Right lung (tissue), 5 donors: Measurements from ENCODE around the gene PPP1R27. TPM values are rescaled to one million over a fixed set of nuclear protein-coding genes. Genes with fewer than 3 reads are reported as not detected.

Experiments used
- DNase-seq, 2 donors: peaks; one replicate each; pipeline ENCODE4 v3.0.0-alpha.2; 2013
- polyA plus RNA-seq, 5 donors: library from polyadenylated mRNA; unstranded; fragments of 120-200 nt; gene quantifications; one replicate each; pipeline versions ENCODE4 v1.2.1 to v1.2.3, GENCODE V29; 2013; ENCODE audit warnings: inconsistent platforms in 1 of 5, low replicate concordance in 1 of 5; ENCODE audit not compliant: insufficient read length in 5 of 5, insufficient read depth in 1 of 5

Gene PPP1R27
- polyA plus RNA-seq, 5 donors: 0.11 to 1.7 (median 0.15) TPM

DNA sequence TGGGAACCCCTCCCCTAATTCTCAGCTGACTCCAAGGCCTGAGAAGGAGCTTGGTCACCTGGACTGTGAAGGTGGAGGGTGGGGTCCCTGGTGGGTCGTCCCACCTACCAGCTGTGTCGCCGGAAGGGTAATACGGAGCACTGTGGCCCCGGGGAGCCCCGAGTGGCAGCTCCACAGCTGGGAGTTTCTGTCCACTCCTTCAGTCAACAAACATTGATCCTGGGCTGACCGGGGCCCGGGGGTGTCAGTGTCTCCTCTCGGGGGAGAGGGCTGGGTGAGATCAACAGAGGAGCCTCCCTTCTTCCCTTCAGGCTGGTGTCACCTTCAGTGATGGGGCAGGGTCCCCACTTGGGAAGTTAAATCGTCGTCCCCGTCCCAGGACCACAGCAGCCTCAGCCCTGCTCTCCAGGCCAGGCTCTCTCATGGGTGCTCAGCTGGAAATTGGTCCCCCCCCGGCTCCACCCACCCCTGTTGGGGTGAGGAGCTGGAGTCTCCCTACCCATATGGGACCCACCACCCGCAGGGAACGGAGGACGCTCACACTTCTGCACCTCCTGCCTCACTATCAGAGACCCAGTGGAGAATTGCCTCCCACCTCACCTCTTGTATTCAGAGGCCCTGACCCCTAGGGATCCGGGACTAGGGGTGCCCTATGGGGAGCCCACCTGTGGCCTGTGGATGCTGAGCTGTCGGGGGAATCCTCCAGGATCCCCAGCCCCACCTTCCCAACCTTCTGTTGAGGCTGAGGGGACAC, 29.0 kb downstream of the PPP1R27 start:
- DNase-seq: no peak

DNA sequence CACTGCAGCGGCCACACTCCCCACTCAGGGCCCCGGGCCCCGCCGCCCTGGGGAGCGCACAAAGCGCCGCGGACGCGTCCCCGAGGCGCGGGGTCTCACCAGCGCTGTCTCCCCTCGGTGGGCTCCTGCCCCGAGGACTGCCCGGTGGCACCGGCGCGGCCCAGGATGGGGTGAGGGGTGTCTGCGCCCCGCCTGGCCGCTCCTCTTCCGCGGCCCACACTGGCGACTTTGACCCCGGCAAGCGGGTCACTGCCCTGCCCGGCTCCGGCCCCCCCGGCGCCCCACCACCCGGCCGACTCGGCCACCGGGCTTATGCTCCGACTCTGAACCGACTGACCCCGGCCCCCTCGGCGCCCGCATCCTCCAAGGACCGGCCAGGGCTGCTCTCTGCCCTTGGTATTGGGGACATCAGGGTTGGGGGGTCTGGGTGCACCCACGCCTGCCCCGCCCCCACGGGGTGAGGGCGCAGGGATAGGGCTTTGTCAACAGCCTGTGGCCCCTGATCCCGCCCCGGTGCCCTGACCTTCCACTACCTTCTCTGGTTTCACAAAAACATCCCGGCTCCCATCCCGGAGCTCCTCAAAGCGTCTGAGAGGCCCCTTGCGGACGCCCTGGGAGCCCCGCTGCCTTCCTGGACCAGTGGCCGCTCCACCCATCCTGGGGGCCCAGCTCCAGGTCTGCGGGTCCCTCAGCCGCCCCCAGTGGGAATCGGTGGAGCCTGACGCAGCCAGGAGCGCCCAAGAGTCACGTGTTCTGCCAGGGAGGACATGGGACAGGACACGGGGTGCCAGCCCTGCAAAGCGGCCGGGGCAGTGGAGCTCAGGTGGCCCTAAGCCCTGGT, 30.1 kb downstream of the PPP1R27 start:
- DNase-seq: no peak

DNA sequence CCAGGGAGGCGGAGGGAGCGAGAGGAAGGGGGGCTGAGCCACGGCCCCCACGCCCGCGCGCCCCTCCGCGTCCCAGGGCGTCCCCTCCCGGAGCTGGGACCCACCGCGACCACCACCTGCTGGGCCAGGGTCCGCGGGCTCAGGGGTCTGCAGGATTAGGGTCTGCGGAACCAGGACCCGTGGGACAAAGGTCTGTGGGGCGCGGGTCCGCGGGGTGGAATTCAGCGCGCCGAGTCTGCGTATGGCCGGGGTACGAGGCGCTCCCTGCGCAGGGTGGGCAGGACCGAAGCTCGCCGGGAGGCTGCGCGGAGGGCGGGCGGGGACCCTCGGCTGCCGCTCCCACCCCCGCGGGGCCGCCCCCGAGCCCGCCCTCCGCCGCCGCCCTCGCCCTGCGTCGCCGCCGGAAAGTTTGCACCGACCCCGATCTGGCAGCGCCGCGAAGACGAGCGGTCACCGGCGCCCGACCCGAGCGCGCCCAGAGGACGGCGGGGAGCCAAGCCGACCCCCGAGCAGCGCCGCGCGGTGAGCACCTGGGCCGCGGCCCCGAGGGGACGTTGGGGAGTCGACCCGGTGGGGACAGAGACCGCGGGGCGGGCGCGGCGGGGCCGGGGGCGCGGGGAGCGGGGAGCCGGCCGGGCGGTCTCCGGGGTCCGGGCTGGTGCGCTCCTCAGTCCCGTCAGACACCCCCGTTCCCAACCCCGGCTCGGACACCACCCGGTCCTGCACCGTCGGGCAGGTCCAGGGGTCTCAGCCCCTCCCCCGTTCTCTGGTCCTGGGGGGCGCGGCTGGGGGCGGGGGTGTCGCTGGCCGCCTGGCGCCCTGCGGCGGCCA, 30.9 kb downstream of the PPP1R27 start, which contains the start of gene GCGR:
TSS of gene GCGR (plus strand) at position 423 of the 831 bp plus-strand sequence. CDS start 4,869 bp downstream, outside the sequence.
- no peak for DNase-seq

DNA sequence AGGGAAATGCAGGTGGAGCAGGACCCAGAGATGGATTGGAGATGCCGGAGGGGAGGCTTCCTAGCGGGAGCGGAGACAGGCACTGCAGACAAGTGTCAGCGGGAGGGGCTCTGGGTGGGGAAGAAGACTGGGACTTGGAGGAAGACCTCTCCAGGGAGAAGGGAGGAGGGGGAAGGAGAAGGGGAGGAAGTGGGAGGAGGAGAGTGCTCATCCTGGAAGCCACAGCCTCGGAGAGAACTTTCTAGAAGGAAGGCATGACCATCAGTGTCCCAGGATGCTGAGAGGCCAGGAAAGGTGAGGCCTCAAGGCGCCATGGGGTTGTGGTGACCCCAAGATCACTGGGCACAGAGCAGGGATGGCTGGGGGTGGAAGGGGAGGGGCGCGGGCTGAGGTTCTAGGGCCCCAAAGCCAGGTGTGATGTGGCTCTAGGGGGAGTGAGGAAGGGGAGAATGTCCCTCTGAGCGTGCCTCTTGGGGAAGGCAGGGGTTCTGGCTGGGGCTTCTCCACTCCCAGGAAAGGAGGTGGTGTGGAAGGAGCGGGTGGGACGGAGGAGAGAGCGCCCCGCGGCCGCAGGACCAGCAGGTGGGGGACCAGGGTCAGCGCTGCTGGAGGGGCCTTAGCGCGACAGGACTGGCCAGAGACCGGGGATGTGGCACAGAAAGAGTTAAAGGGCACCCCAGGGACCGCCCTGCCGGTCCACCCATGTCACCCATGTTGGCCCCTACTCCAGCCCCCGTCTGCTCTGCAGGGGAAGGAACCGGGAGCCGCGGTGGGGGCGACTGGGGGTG, 31.8 kb downstream of the PPP1R27 start:
- no peak for DNase-seq

DNA sequence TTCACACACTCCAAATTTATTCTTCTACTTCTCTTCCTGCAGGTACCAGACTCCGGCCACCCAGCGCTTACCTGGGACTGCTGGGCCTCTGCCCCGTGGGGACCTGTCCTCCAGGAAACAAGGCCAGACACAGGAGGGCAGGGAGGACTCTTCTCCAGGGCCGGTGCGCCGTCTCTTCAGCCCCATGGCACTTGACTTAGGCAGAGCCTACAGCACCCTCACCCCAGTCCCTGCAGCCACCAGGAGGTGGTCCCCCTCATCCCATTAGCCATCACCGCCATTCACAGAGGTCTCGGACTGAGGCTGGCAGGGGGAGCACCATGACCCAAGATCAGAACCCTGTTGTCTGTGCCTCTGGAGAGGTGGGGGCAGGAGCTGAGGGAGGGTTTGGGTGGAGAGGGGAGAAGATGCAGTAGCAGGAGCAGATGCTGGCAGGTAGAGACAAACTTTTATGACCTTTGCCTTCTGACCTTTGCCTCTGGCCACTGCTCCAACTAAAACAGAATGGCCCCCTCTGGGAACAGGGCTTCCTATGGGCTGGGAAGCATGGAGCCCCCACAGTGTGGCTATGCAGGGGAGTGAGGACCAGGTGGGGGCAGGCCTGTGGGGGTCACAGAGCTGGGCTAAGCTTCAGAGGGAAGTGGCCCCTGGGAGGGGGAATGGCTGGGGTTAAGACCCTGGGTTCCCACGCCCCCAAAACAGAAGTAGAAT, 32.6 kb downstream of the PPP1R27 start:
- no peak for DNase-seq

DNA sequence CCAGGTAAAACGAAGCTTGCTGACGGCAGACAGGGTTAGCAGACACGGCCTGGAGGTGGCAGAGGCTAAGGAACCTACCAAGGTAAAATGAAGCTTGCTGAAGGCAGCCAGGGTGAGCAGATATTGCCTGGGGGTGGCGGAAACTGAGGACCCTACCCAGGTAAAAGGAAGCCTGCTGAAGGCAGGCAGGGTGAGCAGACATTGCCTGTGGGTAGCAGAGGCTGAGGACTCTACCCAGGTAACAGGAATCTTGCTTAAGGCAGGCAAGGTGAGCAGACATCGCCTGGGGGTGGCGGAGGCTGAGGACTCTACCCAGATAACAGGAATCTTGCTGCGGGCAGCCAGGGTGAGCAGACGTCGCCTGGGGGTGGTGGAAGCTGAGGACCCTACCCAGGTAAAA, 33.5 kb downstream of the PPP1R27 start:
- DNase-seq: no peak

DNA sequence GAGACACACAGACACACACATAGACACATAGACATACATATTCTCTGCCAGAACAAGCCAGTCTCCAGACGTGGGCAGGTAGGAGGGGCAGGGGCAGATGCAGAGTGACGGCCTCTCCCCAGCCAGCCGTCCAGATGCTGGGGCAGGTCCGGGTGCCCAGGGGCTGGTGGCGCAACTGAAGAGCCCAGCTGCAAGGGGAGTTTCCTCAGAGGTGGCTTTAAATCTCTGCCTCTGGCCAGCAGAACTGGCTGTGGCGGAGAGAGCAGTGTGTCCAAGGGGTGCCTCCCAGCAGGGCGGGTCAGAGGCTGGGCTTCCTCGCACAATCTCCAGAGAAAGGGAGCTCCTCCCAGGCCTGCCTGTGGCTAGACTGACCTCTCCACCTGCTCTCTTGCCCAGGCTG, 40.3 kb downstream of the PPP1R27 start:
- no peak for DNase-seq

DNA sequence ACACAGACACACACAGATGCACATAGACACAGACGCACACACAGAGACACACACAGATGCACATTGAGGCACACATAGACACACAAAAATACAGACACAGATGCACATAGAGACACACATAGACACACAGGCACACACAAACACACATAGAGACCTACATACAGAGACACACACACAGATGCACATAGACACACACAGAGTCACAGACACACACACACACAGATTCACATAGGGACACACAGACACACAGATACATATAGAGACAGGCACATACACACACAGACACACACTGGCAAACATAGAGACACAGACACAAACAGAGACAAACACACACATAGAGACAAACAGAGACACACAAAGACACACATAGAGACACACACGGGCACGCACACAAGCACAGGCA, 40.8 kb downstream of the PPP1R27 start:
- DNase-seq: no peak

DNA sequence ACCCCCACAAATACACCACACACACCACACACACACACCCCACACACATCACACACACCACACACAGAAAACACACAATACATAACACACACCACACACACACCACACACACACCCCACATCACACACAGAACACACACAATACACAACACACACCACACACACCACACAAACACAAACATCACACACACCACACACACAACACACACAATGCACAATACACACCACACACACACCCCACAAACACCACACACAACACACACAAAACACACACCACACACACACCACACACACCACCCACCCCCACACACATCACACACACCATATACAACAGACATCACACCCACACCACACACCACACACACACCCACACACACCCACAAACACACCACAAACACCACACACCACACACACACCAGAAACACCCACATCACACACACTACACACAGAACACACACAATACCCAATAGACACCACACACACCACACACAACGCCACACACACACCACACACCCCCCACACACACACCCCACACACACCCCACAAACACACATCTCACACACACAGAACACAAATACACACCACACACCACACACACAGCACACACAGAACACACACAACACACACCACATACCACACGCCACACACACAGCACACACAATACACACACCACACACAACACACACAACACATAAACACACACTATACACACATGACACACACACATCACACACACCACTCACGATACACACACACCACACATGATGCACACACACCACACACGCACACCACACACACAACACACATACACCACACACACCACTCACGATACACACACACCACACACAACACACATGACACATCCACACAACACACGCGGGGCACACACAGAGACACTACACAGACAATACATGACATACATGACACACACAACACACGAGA, 41.9 kb downstream of the PPP1R27 start:
- no peak for DNase-seq

Other genes with a start within 250 kb of the PPP1R27 start
- gene NPLOC4, start 197.9 kb downstream of the PPP1R27 start, polyA plus RNA-seq: 10 to 100 TPM; 42.5 to 62.6 (median 53.3) TPM
- gene TSPAN10, start 197.9 kb downstream of the PPP1R27 start, polyA plus RNA-seq: 1 to 10 TPM; 3.1 to 7.5 (median 3.7) TPM
- gene PDE6G, start 178.5 kb downstream of the PPP1R27 start, polyA plus RNA-seq: 1 to 10 TPM; 4.1 to 9.0 (median 5.0) TPM
- 10 to 100 TPM in 4 of 5 donors, 1 to 10 TPM in 1; 8.8 to 18.2 (median 11.0) TPM for gene OXLD1, start 168.4 kb downstream of the PPP1R27 start, polyA plus RNA-seq
- 10 to 100 TPM; 13.8 to 19.4 (median 14.0) TPM for gene CCDC137, start 168.3 kb downstream of the PPP1R27 start, polyA plus RNA-seq
- gene ARL16, start 151.3 kb downstream of the PPP1R27 start, polyA plus RNA-seq: 10 to 100 TPM; 38.7 to 53.2 (median 45.5) TPM
- gene HGS, start 151.0 kb downstream of the PPP1R27 start, polyA plus RNA-seq: 10 to 100 TPM; 76.4 to 92.3 (median 82.1) TPM
- gene MRPL12, start 131.7 kb downstream of the PPP1R27 start, polyA plus RNA-seq: 10 to 100 TPM; 23.5 to 52.8 (median 28.3) TPM
- 10 to 100 TPM in 1 of 5 donors, 1 to 10 TPM in 4; 5.4 to 12.7 (median 9.5) TPM for gene SLC25A10, start 122.8 kb downstream of the PPP1R27 start, polyA plus RNA-seq
- under 1 TPM in 4 of 5 donors, not detected in 1; 0.08 to 0.42 (median 0.20) TPM for gene GCGR, start 30.9 kb downstream of the PPP1R27 start, polyA plus RNA-seq
- gene MCRIP1, start 1.8 kb downstream of the PPP1R27 start, polyA plus RNA-seq: 100 to 1,000 TPM in 1 of 5 donors, 10 to 100 TPM in 4; 53.6 to 144 (median 89.4) TPM
- 100 to 1,000 TPM; 405 to 645 (median 548) TPM for gene P4HB, start 25.5 kb upstream of the PPP1R27 start, polyA plus RNA-seq
- 100 to 1,000 TPM; 109 to 300 (median 150) TPM for gene ARHGDIA, start 36.3 kb upstream of the PPP1R27 start, polyA plus RNA-seq
- 100 to 1,000 TPM in 1 of 5 donors, 10 to 100 TPM in 4; 65.2 to 102 (median 69.9) TPM for gene ALYREF, start 56.5 kb upstream of the PPP1R27 start, polyA plus RNA-seq
- gene ANAPC11, start 56.7 kb upstream of the PPP1R27 start, polyA plus RNA-seq: 100 to 1,000 TPM in 1 of 5 donors, 10 to 100 TPM in 4; 58.1 to 139 (median 77.9) TPM
- 1 to 10 TPM in 4 of 5 donors, under 1 TPM in 1; 0.85 to 1.4 (median 1.3) TPM for gene NPB, start 67.2 kb upstream of the PPP1R27 start, polyA plus RNA-seq
- 10 to 100 TPM; 13.9 to 26.7 (median 15.7) TPM for gene PCYT2, start 76.3 kb upstream of the PPP1R27 start, polyA plus RNA-seq
- gene SIRT7, start 83.1 kb upstream of the PPP1R27 start, polyA plus RNA-seq: 10 to 100 TPM in 4 of 5 donors, 1 to 10 TPM in 1; 9.7 to 15.2 (median 12.9) TPM
- gene MAFG, start 92.7 kb upstream of the PPP1R27 start, polyA plus RNA-seq: 10 to 100 TPM in 2 of 5 donors, 1 to 10 TPM in 3; 7.1 to 13.4 (median 9.7) TPM
- gene PYCR1, start 102.2 kb upstream of the PPP1R27 start, polyA plus RNA-seq: 10 to 100 TPM; 31.4 to 88.9 (median 40.3) TPM
- 1 to 10 TPM in 1 of 5 donors, under 1 TPM in 3, not detected in 1; 0.10 to 1.2 (median 0.17) TPM for gene MYADML2, start 112.2 kb upstream of the PPP1R27 start, polyA plus RNA-seq
- 10 to 100 TPM; 29.6 to 81.0 (median 65.9) TPM for gene NOTUM, start 126.1 kb upstream of the PPP1R27 start, polyA plus RNA-seq
- gene ASPSCR1, start 142.6 kb upstream of the PPP1R27 start, polyA plus RNA-seq: 10 to 100 TPM; 32.9 to 68.3 (median 44.6) TPM
- 10 to 100 TPM; 43.6 to 68.6 (median 50.9) TPM for gene CENPX, start 187.8 kb upstream of the PPP1R27 start, polyA plus RNA-seq
- gene LRRC45, start 188.3 kb upstream of the PPP1R27 start, polyA plus RNA-seq: 10 to 100 TPM; 11.4 to 24.3 (median 16.9) TPM
- gene RAC3, start 196.6 kb upstream of the PPP1R27 start, polyA plus RNA-seq: 10 to 100 TPM; 11.6 to 26.2 (median 16.2) TPM
- gene DCXR, start 202.6 kb upstream of the PPP1R27 start, polyA plus RNA-seq: 10 to 100 TPM; 57.7 to 99.0 (median 67.4) TPM
- gene RFNG, start 216.8 kb upstream of the PPP1R27 start, polyA plus RNA-seq: 10 to 100 TPM; 31.2 to 57.4 (median 50.3) TPM
- 100 to 1,000 TPM in 1 of 5 donors, 10 to 100 TPM in 4; 63.6 to 105 (median 81.9) TPM for gene GPS1, start 216.8 kb upstream of the PPP1R27 start, polyA plus RNA-seq
- gene DUS1L, start 230.8 kb upstream of the PPP1R27 start, polyA plus RNA-seq: 100 to 1,000 TPM in 1 of 5 donors, 10 to 100 TPM in 4; 51.2 to 104 (median 67.2) TPM